Transverse colon (tissue), 4 donors: Measurements from ENCODE around the gene TUBB8. TPM values are rescaled to one million over a fixed set of nuclear protein-coding genes. Genes with fewer than 3 reads are reported as not detected.
"Not testable (repeated sequence)": the region's sequence is repeated elsewhere in the genome, so short reads cannot be mapped to it uniquely, and the experiment has no call there.

Experiments used
- DNase-seq: peaks from one replicate; pipeline ENCODE4 v3.0.0-alpha.2; 2019
- H3K27ac ChIP-seq, 4 donors: fragments of 200-600 bp; sonication (generic); 2 replicates each; pipeline ENCODE4 v1.5.1; 2016 to 2018; ENCODE audit warnings: inconsistent platforms in 4 of 4
- H3K27me3 ChIP-seq: fragments of 200-600 bp; sonication (generic); 2 replicates; pipeline ENCODE4 v1.5.1; 2017; ENCODE audit warnings: inconsistent platforms
- H3K36me3 ChIP-seq, 4 donors: fragments of 200-600 bp; sonication (generic); 2 replicates each; pipeline ENCODE4 v1.5.1; 2017 to 2019; ENCODE audit warnings: inconsistent platforms in 4 of 4
- H3K4me1 ChIP-seq, 4 donors: fragments of 200-600 bp; sonication (generic); 2 replicates each; pipeline ENCODE4 v1.5.1; 2017 to 2020; ENCODE audit warnings: inconsistent platforms in 4 of 4
- H3K4me3 ChIP-seq, 4 donors: fragments of 200-600 bp; sonication (generic); 1 replicate in 1 of 4; 2 replicates in 3 of 4; pipeline versions ENCODE4 v1.5.1 to v1.6.1; 2017 to 2019; ENCODE audit warnings: inconsistent platforms in 4 of 4
- H3K9me3 ChIP-seq, 2 donors: fragments of 200-600 bp; sonication (generic); 2 replicates each; pipeline ENCODE4 v1.5.1; 2017 to 2019; ENCODE audit warnings: inconsistent platforms in 2 of 2
- CTCF ChIP-seq, 5 experiments: fragments of 200-600 bp in 3 of 5; fragments of 450-650 bp in 2 of 5; sonication (generic) in 3 of 5; IDR thresholded peaks; 1 replicate in 2 of 5; 2 replicates in 3 of 5; pipeline ENCODE4 v1.5.1; 2016 to 2017; ENCODE audit warnings: antibody characterized with exemption in 5 of 5, inconsistent platforms in 3 of 5, mild to moderate bottlenecking in 2 of 5, moderate library complexity in 1 of 5
- WGBS, 2 donors: methylation state at CpG; one replicate each; pipeline ENCODE4 v1.1.5; 2018; ENCODE audit warnings: low coverage in 1 of 2; 5-methylcytosine and 5-hydroxymethylcytosine counted together
- in situ Hi-C, 4 donors: fragments of 200-750 bp; cut with MboI; loops; one replicate each; pipeline versions ENCODE4 v1.15.0 to v1.15.1; 2017; ENCODE audit warnings: low sequenced_read_pairs in 3 of 4, low pct_ligation_motif_present in 1 of 4, low pct_unique_long_range_greater_than_20kb in 1 of 4
- intact Hi-C: fragments of 100-400 bp; cut with DNase I; formaldehyde crosslinking; loops from one replicate; pipeline ENCODE4 v1.15.1; 2023; ENCODE audit warnings: low total_unique reads
- total RNA-seq, 4 donors: library from RNA; depleted of rRNA; stranded (reverse); fragments of >200 nt; gene quantifications; one replicate each; pipeline ENCODE4 v1.1.0, GENCODE V29; 2016

Gene TUBB8
- total RNA-seq, 4 donors from 2014 or later, result 0.82 TPM; not detected in 3

GRCh38 chr10:73543-74265, 24.6 kb upstream of the TUBB8 start:
- WGBS, 2 donors, result 12% methylated on average over 45 of the region's 65 CpGs; no CpG with 5 or more reads in 1 of the 2 donors
- in situ Hi-C loops, H3K27me3 ChIP-seq, H3K36me3 ChIP-seq, H3K9me3 ChIP-seq, H3K27ac ChIP-seq, intact Hi-C loops, H3K4me1 ChIP-seq: not testable (repeated sequence)
- peak overlapping the region; percentile 32 to 60 (median 38) for H3K4me3 ChIP-seq
- DNase-seq, result peak; percentile 39
- TF ChIP-seq CTCF (IDR thresholded peaks at IDR 0.05), result peak; percentile 42 to 71 (median 47)

- 66 to 69% methylated on average over 3 to 5 of the region's 5 CpGs for WGBS, 2 donors
- H3K27me3 ChIP-seq, H3K36me3 ChIP-seq, in situ Hi-C loops, H3K4me1 ChIP-seq, H3K9me3 ChIP-seq, H3K27ac ChIP-seq, H3K4me3 ChIP-seq, intact Hi-C loops, DNase-seq: not testable (repeated sequence)
Observed at GRCh38 chr10:68156-68555, 19.1 kb upstream of the TUBB8 start.

GRCh38 chr10:49926-50325, 830 bp upstream of the TUBB8 start:
- in situ Hi-C loops, H3K4me1 ChIP-seq, H3K9me3 ChIP-seq, H3K27me3 ChIP-seq, H3K4me3 ChIP-seq, DNase-seq, H3K27ac ChIP-seq, intact Hi-C loops, H3K36me3 ChIP-seq: not testable (repeated sequence)
- 50 to 68% methylated on average over 1 to 2 of the region's 2 CpGs for WGBS, 2 donors

- H3K4me1 ChIP-seq, intact Hi-C loops, H3K27me3 ChIP-seq, H3K4me3 ChIP-seq, H3K27ac ChIP-seq, DNase-seq, in situ Hi-C loops, H3K36me3 ChIP-seq, H3K9me3 ChIP-seq: not testable (repeated sequence)
- 94 to 100% methylated on average over 3 to 16 of the region's 16 CpGs for whole genome bisulfite sequencing, 2 donors
Observed at GRCh38 chr10:47864-48263, 1.2 kb downstream of the TUBB8 start.

GRCh38 chr10:13315-13635, 35.8 kb downstream of the TUBB8 start:
- H3K4me1 ChIP-seq, H3K27me3 ChIP-seq, H3K4me3 ChIP-seq, in situ Hi-C loops, H3K9me3 ChIP-seq, H3K27ac ChIP-seq, H3K36me3 ChIP-seq, DNase-seq, intact Hi-C loops: not testable (repeated sequence)
- WGBS, 2 donors, result 45% methylated on average over 1 of the region's 2 CpGs; no CpG with 5 or more reads in 1 of the 2 donors

GRCh38 chr10:12444-13314, 36.4 kb downstream of the TUBB8 start:
- intact Hi-C loops, H3K36me3 ChIP-seq, H3K4me1 ChIP-seq, DNase-seq, H3K4me3 ChIP-seq, H3K27ac ChIP-seq, in situ Hi-C loops, H3K27me3 ChIP-seq, H3K9me3 ChIP-seq: not testable (repeated sequence)
- WGBS, 2 donors, result 84% methylated on average over 3 of the region's 15 CpGs; no CpG with 5 or more reads in 1 of the 2 donors

- H3K4me1 ChIP-seq, H3K36me3 ChIP-seq, H3K27ac ChIP-seq, H3K4me3 ChIP-seq, DNase-seq, H3K27me3 ChIP-seq, H3K9me3 ChIP-seq, in situ Hi-C loops, intact Hi-C loops: not testable (repeated sequence)
- 75% methylated on average over 18 of the region's 33 CpGs; no CpG with 5 or more reads in 1 of the 2 donors for WGBS, 2 donors
Observed at GRCh38 chr10:11260-11659, 37.8 kb downstream of the TUBB8 start.

- H3K9me3 ChIP-seq, in situ Hi-C loops, intact Hi-C loops, H3K4me1 ChIP-seq, H3K4me3 ChIP-seq, H3K36me3 ChIP-seq, DNase-seq, H3K27me3 ChIP-seq, H3K27ac ChIP-seq: not testable (repeated sequence)
- WGBS, 2 donors, result no CpG with 5 or more reads among the region's 42 CpGs
Observed at GRCh38 chr10:10261-10971, 38.7 kb downstream of the TUBB8 start.
